ENCODE measurements around the gene RNF181. TPM values are rescaled to one million over a fixed set of nuclear protein-coding genes. Genes with fewer than 3 reads are reported as not detected.

RNF181 gene
- total RNA-seq, 6 donors from 2014 or later, result 81.7 to 164 (median 108) TPM

- WGBS, 2 donors, result 53 to 56% methylated on average over 5 to 6 of the region's 6 CpGs
- H3K9me3 ChIP-seq, result no peaks in the 10 kb centered on the region
- peak overlapping the region in 2 of 4 donors; percentile 64 to 80 for H3K4me3 ChIP-seq
- H3K4me1 ChIP-seq, result peaks cover 44 to 80% (median 65%) of the 10 kb centered on the region in 4 donors
- no peaks in the 10 kb centered on the region for H3K27me3 ChIP-seq
- peaks cover 4 to 33% (median 14%) of the 10 kb centered on the region in 4 donors for H3K36me3 ChIP-seq
- DNase-seq (no peak), ATAC-seq (ENCODE audit: low FRiP score in 2 of 2) (no peak)
- peak overlapping the region; percentile 87 to 92 (median 92) for H3K27ac ChIP-seq
- TF ChIP-seq POLR2AphosphoS5 (IDR thresholded peaks at IDR 0.05), result no peak
- TF ChIP-seq POLR2A (IDR thresholded peaks at IDR 0.05), result peak in 1 of 4 donors; percentile 28
- TF ChIP-seq CTCF (IDR thresholded peaks at IDR 0.05), result no peak
These were observed 9.2 kb downstream of the RNF181 start for GRCh38 chr2:85604568-85605339.

GRCh38 chr2:85605406-85606115, 10.0 kb downstream of the RNF181 start:
- Histone ChIP-seq H3K27me3 (no peaks in the 10 kb centered on the region), H3K4me1 (peaks cover 46 to 88% (median 69%) of the 10 kb centered on the region in 4 donors), H3K36me3 (peaks cover 4 to 26% (median 14%) of the 10 kb centered on the region in 4 donors), H3K4me3 (peak overlapping the region in 1 of 4 donors; percentile 4), H3K9me3 (no peaks in the 10 kb centered on the region), H3K27ac (peak overlapping the region; percentile 87 to 92 (median 92))
- ATAC-seq (ENCODE audit: low FRiP score in 2 of 2) (no peak), DNase-seq (no peak)
- WGBS, 2 donors, result 51 to 57% methylated on average over 4 of the region's 4 CpGs
- TF ChIP-seq POLR2AphosphoS5 (IDR thresholded peaks at IDR 0.05) (peak in 1 of 2 donors; percentile 40), EP300 (IDR thresholded peaks at IDR 0.05) (peak in 1 of 4 donors; percentile 9), POLR2A (IDR thresholded peaks at IDR 0.05) (no peak), CTCF (IDR thresholded peaks at IDR 0.05) (no peak)

- H3K4me1 ChIP-seq, result peaks cover 50 to 88% (median 67%) of the 10 kb centered on the region in 4 donors
- no peaks in the 10 kb centered on the region for H3K27me3 ChIP-seq
- 40 to 70% methylated on average over 7 of the region's 7 CpGs for WGBS, 2 donors
- peak overlapping the region in 1 of 4 donors; percentile 4 for H3K4me3 ChIP-seq
- peak overlapping the region; percentile 87 to 92 (median 92) for H3K27ac ChIP-seq
- H3K9me3 ChIP-seq, result no peaks in the 10 kb centered on the region
- peaks cover 4 to 24% (median 14%) of the 10 kb centered on the region in 4 donors for H3K36me3 ChIP-seq
- ATAC-seq (ENCODE audit: low FRiP score in 2 of 2) (no peak), DNase-seq (no peak)
- TF ChIP-seq POLR2AphosphoS5 (IDR thresholded peaks at IDR 0.05), result peak in 1 of 2 donors; percentile 1
- TF ChIP-seq POLR2A (IDR thresholded peaks at IDR 0.05), result no peak
These were observed 10.5 kb downstream of the RNF181 start for GRCh38 chr2:85606116-85606455.

- Histone ChIP-seq H3K9me3 (no peaks in the 10 kb centered on the region), H3K4me3 (no peak overlapping the region), H3K27me3 (no peaks in the 10 kb centered on the region), H3K4me1 (peaks cover 48 to 85% (median 66%) of the 10 kb centered on the region in 4 donors), H3K27ac (peak overlapping the region; percentile 87 to 92 (median 92)), H3K36me3 (peaks cover 4 to 24% (median 14%) of the 10 kb centered on the region in 4 donors)
- WGBS, 2 donors, result 61 to 70% methylated on average over 9 of the region's 9 CpGs
- ATAC-seq (ENCODE audit: low FRiP score in 2 of 2) (peak in 1 of 2 donors; percentile 71), DNase-seq (peak in 1 of 2 donors; percentile 85)
- TF ChIP-seq EP300 (IDR thresholded peaks at IDR 0.05) (no peak), POLR2A (IDR thresholded peaks at IDR 0.05) (no peak), POLR2AphosphoS5 (IDR thresholded peaks at IDR 0.05) (no peak), CTCF (IDR thresholded peaks at IDR 0.05) (no peak)
These were observed 12.0 kb downstream of the RNF181 start for GRCh38 chr2:85607268-85608215.
